22Rv1 (cell line): Measurements from ENCODE around the gene PUM2.

Experiments
- CTCF ChIP-seq: fragments of 450-650 bp; IDR thresholded peaks from 2 replicates; pipeline ENCODE4 v1.5.1; 2017; ENCODE audit warnings: mild to moderate bottlenecking
- ZFX ChIP-seq: fragments of 450-650 bp; IDR thresholded peaks from 2 replicates; pipeline ENCODE4 v1.6.1; 2017; ENCODE audit warnings: antibody characterized with exemption, borderline replicate concordance

GRCh38 chr2:20317690-20318089 lies 33.0 kb downstream of the PUM2 start:
- TF ChIP-seq CTCF (no peak), ZFX (no peak)
